ENCODE results near the gene ANKDD1A.

DNA sequence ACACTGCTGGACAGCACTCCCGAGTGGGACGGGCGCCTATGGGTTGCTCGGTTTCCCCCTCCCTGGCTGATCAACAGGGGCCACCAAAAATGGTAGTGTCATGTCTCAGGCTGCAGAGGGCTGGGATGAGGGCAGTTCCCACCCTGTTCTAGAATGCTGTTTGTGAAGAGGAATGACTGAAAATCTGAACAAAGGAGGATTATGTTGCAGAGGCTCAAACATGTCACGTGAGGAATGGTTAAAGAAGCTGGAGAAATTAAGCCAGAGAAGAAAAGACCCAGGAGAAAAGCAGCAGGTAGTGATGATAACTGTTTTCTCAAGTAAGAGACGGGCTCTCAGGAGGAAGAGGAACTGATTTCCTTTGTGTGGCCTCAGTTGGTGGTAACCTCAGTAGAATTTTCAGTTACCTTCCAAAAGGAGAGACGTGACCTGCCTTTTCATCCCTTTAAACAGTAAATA, 67.6 kb downstream of the ANKDD1A start:
- TF ChIP-seq POLR2A (IDR thresholded peaks at IDR 0.05; ENCODE audit: low read length), result no peak
- TF ChIP-seq GATA1 (IDR thresholded peaks at IDR 0.05; ENCODE audit: low read depth, low read length), result no peak
